IPS-NIHi11 (cell line): Measurements from ENCODE around the gene TSPAN2.

Experiments used
- DNase-seq: peaks from one replicate; pipeline ENCODE4 v3.0.0; 2012; ENCODE audit warnings: mixed read lengths, low spot score

TSPAN2 gene

DNA sequence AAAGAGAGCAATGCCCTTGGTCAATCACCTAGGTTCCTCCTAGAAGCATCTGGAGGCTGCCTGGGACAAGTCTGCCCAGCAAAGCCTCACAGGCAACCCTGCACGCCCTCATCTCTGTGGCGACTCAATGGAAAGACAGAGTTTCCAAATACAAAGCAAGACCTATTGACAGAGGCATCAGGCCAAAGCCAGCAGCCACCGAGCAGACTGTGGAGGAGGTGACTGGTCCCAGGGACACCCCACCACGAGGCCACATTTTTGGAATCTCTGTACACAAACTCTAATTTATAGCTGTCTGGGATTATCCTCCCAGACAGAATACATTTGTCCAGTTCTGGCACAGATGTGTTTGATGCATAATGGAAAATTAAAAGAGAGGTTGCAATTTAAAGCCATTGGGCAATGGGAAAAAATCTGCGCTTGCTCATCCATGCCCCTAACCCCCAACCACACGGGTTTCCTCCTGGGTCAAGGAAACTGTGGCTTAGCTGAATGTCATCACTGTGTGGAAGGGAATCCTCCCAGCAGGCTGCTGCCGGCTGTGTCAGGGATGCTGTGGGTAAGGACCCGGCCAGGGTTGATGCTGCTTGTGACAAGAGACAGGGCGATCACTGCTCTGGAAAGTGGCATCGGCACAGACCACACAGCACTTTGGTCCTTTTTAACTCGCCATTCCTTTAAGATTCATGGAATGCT lies 14.3 kb downstream of the TSPAN2 start:
- no peak for DNase-seq

DNA sequence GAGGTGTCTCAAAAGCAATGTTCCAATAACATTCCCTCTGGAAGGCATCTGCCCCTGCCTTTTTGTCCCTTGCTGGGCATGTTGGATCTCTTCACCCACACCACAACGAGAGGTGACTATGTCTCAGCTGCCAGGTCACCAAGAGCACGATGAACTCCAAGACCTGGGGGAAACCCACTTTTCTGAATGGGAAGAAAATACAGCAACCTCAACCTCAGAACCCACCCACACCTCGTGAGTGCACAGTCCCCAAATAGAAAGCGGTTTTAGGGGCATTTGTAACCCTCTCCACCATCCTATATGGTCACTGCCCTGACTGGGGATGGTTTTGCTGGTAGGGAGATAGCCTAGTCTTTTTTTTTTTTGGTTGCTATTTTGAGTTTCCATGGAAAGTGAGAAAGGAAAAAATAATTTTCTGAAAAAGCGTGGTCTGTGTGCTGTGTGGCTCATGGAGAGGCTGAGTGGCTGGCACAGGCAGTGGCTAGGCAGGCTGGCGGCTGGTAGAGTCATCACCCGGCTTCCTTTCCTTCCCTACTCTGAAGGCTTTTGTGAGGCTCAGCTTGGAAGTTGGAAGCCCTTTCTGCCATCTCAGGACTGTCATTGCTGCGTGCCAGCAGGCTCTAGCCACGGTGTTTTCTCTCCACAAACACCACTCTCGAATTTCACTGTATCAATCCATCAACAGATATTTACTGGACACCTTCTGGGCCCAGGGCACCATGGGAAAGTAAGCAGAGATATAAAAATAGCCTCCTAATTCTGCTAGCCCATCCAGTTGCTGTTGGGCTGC lies 15.8 kb downstream of the TSPAN2 start:
- DNase-seq = no peak

GRCh38 chr1:115071012-115071664 lies 18.2 kb downstream of the TSPAN2 start:
- DNase-seq = no peak

- no peak for DNase-seq
Measured at GRCh38 chr1:115069659-115070308, 19.5 kb downstream of the TSPAN2 start.

DNA sequence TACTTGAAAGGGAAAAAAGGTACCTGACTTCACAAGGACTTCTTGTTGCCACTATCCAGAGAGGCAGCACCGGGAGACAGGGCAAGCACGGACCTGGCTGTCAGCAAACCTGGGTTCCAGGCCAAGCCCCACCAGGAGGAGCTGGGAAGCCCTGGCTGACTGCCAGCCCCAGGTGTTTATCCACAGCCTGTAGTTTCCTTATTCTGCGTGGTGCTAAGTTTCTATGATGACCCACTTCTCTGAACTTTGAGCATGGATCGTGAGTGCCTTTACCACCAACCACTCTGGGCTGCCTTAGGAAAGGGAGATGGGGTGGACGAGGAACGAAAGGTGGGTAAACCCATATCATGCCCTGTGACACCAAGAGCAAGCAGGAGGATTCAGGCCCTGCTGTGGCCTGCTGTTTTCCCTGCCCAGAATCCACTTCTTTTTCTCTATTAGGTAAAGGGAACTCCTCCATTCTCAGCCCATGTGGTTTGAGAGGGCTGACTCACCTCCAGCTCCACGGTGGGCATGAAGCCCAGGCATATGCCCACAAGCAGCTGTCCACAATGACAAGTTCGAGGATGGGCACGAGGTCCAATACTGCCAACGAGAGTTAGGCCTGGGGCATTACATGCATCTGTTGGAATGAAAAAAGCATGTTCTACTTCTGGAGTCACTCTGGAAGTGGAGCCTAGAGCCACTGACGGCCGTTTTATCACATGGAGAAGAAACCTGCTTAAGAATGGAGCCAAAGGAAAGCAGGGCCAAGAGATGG lies 20.3 kb downstream of the TSPAN2 start:
- DNase-seq = no peak

DNA sequence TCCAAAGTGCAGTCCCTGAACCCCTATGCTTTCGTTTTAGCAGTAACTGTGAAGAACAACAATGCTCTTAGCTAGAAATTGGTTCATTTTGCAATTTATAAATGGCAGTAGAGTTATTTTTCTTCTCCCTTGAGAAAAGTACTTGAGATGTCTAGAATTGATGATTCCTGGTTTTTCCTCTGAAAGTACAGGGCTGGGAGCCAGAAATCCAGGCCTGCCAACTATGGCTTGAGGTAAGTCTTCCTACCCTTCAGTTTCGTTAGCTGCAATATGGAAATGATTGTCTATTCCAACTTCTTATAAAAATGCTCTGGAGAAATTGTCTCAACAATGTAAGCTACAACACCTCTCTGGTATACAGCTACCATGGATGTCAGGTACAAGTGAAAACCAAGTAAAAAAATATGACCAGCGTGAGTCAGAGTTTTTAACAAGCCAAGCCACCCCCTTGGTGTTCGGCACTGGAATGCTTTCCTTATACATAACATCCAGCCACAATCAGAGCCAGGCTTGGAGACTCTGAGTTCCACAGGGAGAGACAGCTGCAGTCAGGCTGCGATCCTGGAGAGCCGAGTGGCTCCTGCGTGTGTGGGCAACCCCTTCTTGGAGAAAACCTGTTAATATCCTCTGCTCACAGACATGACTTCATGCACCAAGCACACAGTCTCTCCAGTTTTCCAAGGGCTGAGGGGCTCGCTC lies 22.0 kb downstream of the TSPAN2 start:
- DNase-seq = no peak

- no peak for DNase-seq
Measured at GRCh38 chr1:115065021-115065420, 24.3 kb downstream of the TSPAN2 start.

DNA sequence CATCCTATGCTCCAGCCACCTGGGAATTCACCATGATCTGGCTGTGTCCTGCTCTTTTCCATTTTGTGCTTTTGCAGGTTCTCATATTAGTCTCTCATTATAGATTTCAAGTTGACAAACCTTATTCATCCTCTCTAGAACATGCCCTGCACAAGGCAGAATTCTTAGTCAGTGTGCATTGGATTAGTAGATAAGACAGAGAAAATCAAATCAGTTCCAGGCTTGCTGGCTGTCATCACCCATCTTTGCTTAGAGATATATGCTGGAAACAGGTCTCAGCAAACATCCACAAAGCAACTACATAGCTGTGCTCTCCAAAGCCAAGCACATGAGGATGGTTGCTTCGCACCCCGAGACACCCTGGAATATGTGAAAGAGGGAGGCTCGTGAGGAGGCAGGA lies 24.8 kb downstream of the TSPAN2 start:
- DNase-seq = no peak

- no peak for DNase-seq
Measured at GRCh38 chr1:115063228-115063901, 25.9 kb downstream of the TSPAN2 start.

GRCh38 chr1:115062542-115063004 lies 26.7 kb downstream of the TSPAN2 start:
- peak; percentile 46 for DNase-seq

DNA sequence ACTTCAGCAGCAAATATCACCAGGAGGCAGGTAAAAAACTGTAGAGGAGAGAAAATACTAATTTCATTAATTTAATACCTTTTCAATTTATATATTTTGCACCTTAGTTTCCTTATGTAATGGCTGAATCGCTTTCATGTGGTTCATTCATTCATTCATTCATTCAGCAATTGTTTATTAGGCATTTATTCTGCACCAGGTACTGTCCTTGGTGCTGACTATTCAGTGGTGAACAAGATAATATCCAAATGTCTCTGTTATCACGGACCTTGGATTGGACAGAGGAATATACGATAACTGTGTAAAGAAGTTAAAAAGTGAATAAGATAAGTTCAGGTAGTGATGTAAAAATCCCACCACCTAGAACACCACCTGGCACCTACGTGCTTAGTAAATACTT lies 28.8 kb downstream of the TSPAN2 start:
- DNase-seq = no peak

- no peak for DNase-seq
Measured at GRCh38 chr1:115059316-115059715, 30.0 kb downstream of the TSPAN2 start.

GRCh38 chr1:115057661-115058254 lies 31.5 kb downstream of the TSPAN2 start:
- DNase-seq = no peak

GRCh38 chr1:115056395-115056798 lies 32.9 kb downstream of the TSPAN2 start:
- DNase-seq = peak; percentile 56

- peak; percentile 79 for DNase-seq
Measured at GRCh38 chr1:115052454-115053083, 36.7 kb downstream of the TSPAN2 start.

DNA sequence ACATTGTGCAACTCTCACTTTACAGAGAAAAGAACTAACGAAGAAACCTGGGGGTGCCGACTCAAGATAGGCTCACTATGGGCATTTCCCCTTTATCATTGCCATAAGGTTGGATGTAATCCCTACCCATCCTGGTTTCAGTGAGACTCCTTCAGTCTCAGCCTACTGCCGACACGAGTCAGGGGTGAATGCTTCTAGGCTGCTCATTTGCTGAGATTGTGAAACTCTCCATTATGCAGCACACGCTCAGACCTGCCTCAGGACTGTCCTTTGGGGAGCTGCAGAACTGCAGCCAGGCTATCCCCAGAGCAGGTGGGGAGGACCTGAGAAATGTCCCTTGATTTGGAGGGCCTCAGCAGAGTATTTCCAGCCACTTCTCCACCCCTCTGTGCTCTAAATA lies 37.5 kb downstream of the TSPAN2 start:
- DNase-seq = no peak

- no peak for DNase-seq
Measured at GRCh38 chr1:115046751-115047150, 42.6 kb downstream of the TSPAN2 start.

DNA sequence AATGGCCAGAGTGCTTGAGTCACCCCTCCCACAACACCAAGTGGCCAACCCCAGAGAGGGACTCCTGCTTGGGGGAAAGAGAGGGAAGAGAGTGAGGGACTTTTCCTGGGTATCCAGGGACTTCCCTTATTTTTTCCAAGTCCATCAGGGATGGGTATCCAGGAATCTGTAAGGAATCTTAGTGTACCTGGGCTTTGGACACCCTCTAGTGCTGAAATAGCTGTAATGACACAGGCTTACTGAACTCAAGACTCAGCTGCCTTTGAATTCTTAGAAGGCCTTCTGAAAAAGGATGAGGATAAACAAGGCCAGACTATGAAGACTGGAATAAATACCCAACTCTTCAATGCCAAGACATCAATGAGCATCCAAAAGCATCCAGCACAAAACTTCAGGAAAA lies 47.6 kb downstream of the TSPAN2 start:
- DNase-seq = peak; percentile 29

- no peak for DNase-seq
Measured at GRCh38 chr1:115040501-115040900, 48.8 kb downstream of the TSPAN2 start.
